Lower lobe of right lung (tissue), 2 donors: ENCODE measurements around the gene MPZL1. TPM values are rescaled to one million over a fixed set of nuclear protein-coding genes. Genes with fewer than 3 reads are reported as not detected.

Source experiments
- ATAC-seq, 2 donors: fragments of 200-7000 bp; cut with Tn5 transposase; one replicate each; pipeline ENCODE4 v1.9.1; 2020 to 2022; ENCODE audit warnings: mild to moderate bottlenecking in 2 of 2, moderate library complexity in 2 of 2
- DNase-seq: peaks from one replicate; pipeline ENCODE4 v3.0.0-alpha.2; 2020
- H3K27ac ChIP-seq: fragments of 200-600 bp; one replicate; pipeline ENCODE4 v1.8.0; 2022
- H3K27me3 ChIP-seq: fragments of 200-600 bp; one replicate; pipeline ENCODE4 v1.8.0; 2022; ENCODE audit warnings: low read depth
- H3K36me3 ChIP-seq: fragments of 200-600 bp; one replicate; pipeline ENCODE4 v1.8.0; 2022; ENCODE audit warnings: mild to moderate bottlenecking
- H3K4me1 ChIP-seq: fragments of 200-600 bp; one replicate; pipeline ENCODE4 v1.8.0; 2022
- H3K4me3 ChIP-seq: fragments of 200-600 bp; one replicate; pipeline ENCODE4 v1.8.0; 2022; ENCODE audit warnings: mild to moderate bottlenecking
- H3K9me3 ChIP-seq: fragments of 200-600 bp; one replicate; pipeline ENCODE4 v1.8.0; 2022
- CTCF ChIP-seq: fragments of 200-600 bp; IDR thresholded peaks from one replicate; pipeline ENCODE4 v1.8.0; 2022; ENCODE audit warnings: antibody characterized with exemption, mild to moderate bottlenecking
- intact Hi-C: fragments of 100-400 bp; cut with DNase I; formaldehyde crosslinking; loops from one replicate; pipeline ENCODE4 v1.11.0; 2022
- total RNA-seq: library from RNA; stranded (reverse); fragmentation: NEBNext Ultra II Directional; extraction: Animal tissue kit (Norgen Biotek cat#: 25700); gene quantifications from one replicate; pipeline ENCODE4 v1.2.1, GENCODE V29; 2021
- donor health status: DM: no; HTN: yes; CAD: no; lungs with severe emphysema.

MPZL1 gene
- total RNA-seq, 1 donor from 2014 or later: 85.9 TPM

GRCh38 chr1:167797015-167797414 lies 75.2 kb downstream of the MPZL1 start:
- intact Hi-C loops: no loop called here
- H3K4me1 ChIP-seq: peaks cover 34% of the 10 kb centered on the region
- DNase-seq: peak; percentile 73
- H3K9me3 ChIP-seq: no peaks in the 10 kb centered on the region
- no peaks in the 10 kb centered on the region for H3K36me3 ChIP-seq
- no peak overlapping the region for H3K4me3 ChIP-seq
- peak; percentile 97 to 99 for ATAC-seq
- TF ChIP-seq CTCF: no peak
- no peaks in the 10 kb centered on the region for H3K27me3 ChIP-seq
- peak overlapping the region; percentile 66 for H3K27ac ChIP-seq

- no peaks in the 10 kb centered on the region for H3K36me3 ChIP-seq
- H3K4me3 ChIP-seq: no peak overlapping the region
- H3K27me3 ChIP-seq: no peaks in the 10 kb centered on the region
- no peak for TF ChIP-seq CTCF
- ATAC-seq (no peak), DNase-seq (no peak)
- H3K4me1 ChIP-seq: peaks cover 34% of the 10 kb centered on the region
- H3K27ac ChIP-seq: no peak overlapping the region
- intact Hi-C loops: no loop called here
- H3K9me3 ChIP-seq: no peaks in the 10 kb centered on the region
Measured at GRCh38 chr1:167798952-167799351, 77.2 kb downstream of the MPZL1 start.

GRCh38 chr1:167799747-167800146 lies 78.0 kb downstream of the MPZL1 start:
- no peak for TF ChIP-seq CTCF
- Histone ChIP-seq H3K9me3 (no peaks in the 10 kb centered on the region), H3K4me3 (no peak overlapping the region), H3K27ac (no peak overlapping the region), H3K36me3 (no peaks in the 10 kb centered on the region), H3K27me3 (no peaks in the 10 kb centered on the region), H3K4me1 (peaks cover 34% of the 10 kb centered on the region)
- no peak for ATAC-seq
- DNase-seq: no peak
- intact Hi-C loops: no loop called here

GRCh38 chr1:167800251-167800650 lies 78.5 kb downstream of the MPZL1 start:
- Histone ChIP-seq H3K4me3 (no peak overlapping the region), H3K9me3 (no peaks in the 10 kb centered on the region), H3K27ac (no peak overlapping the region), H3K27me3 (no peaks in the 10 kb centered on the region), H3K4me1 (peaks cover 34% of the 10 kb centered on the region), H3K36me3 (no peaks in the 10 kb centered on the region)
- intact Hi-C loops: no loop called here
- no peak for TF ChIP-seq CTCF
- no peak for DNase-seq
- ATAC-seq: no peak

- Histone ChIP-seq H3K9me3 (no peaks in the 10 kb centered on the region), H3K36me3 (no peaks in the 10 kb centered on the region), H3K27me3 (no peaks in the 10 kb centered on the region), H3K4me3 (no peak overlapping the region), H3K4me1 (peaks cover 20% of the 10 kb centered on the region), H3K27ac (no peak overlapping the region)
- no peak for TF ChIP-seq CTCF
- DNase-seq (no peak), ATAC-seq (no peak)
- intact Hi-C loops: no loop called here
Measured at GRCh38 chr1:167802235-167802634, 80.5 kb downstream of the MPZL1 start.
